Parathyroid adenoma (tissue), 2 donors: ENCODE measurements around the gene PRRG4.
"Not testable (repeated sequence)": the region's sequence is repeated elsewhere in the genome, so short reads cannot be mapped to it uniquely, and the experiment has no call there.

Experiments used
- H2AFZ ChIP-seq: fragments of 300-600 bp; sonication (generic); one replicate; pipeline ENCODE4 v1.7.0; 2017; ENCODE audit warnings: antibody characterized with exemption, mild to moderate bottlenecking
- H3K27ac ChIP-seq: fragments of 300-600 bp; sonication (generic); one replicate; pipeline ENCODE4 v1.7.0; 2017
- H3K27me3 ChIP-seq: fragments of 300-600 bp; sonication (generic); one replicate; pipeline ENCODE4 v1.7.0; 2017; ENCODE audit warnings: low read length; ENCODE audit not compliant: control insufficient read depth, insufficient read depth
- H3K36me3 ChIP-seq: fragments of 300-600 bp; sonication (generic); one replicate; pipeline ENCODE4 v1.7.0; 2017; ENCODE audit warnings: low read length; ENCODE audit not compliant: control insufficient read depth, insufficient read depth
- H3K4me1 ChIP-seq: fragments of 300-600 bp; sonication (generic); one replicate; pipeline ENCODE4 v1.7.0; 2017; ENCODE audit warnings: control low read depth
- H3K4me2 ChIP-seq: fragments of 300-600 bp; sonication (generic); one replicate; pipeline ENCODE4 v1.7.0; 2017; ENCODE audit warnings: low read length
- H3K4me3 ChIP-seq: fragments of 300-600 bp; sonication (generic); one replicate; pipeline ENCODE4 v1.7.0; 2017; ENCODE audit warnings: low read depth, low read length
- H3K79me2 ChIP-seq: fragments of 300-600 bp; sonication (generic); one replicate; pipeline ENCODE4 v1.7.0; 2017; ENCODE audit warnings: control low read depth
- H3K9ac ChIP-seq: fragments of 300-600 bp; sonication (generic); one replicate; pipeline ENCODE4 v1.7.0; 2017; ENCODE audit warnings: mild to moderate bottlenecking
- H3K9me3 ChIP-seq: fragments of 300-600 bp; sonication (generic); one replicate; pipeline ENCODE4 v1.7.0; 2017; ENCODE audit warnings: low read length; ENCODE audit not compliant: control insufficient read depth
- TF ChIP-seq, protein P1 (sequence below): fragments of 300-600 bp; sonication (generic); IDR thresholded peaks from one replicate; pipeline ENCODE4 v1.7.0; 2017; ENCODE audit warnings: antibody characterized with exemption, mild to moderate bottlenecking
- donor health status: primary hyperparathyroidism.

Gene PRRG4

DNA sequence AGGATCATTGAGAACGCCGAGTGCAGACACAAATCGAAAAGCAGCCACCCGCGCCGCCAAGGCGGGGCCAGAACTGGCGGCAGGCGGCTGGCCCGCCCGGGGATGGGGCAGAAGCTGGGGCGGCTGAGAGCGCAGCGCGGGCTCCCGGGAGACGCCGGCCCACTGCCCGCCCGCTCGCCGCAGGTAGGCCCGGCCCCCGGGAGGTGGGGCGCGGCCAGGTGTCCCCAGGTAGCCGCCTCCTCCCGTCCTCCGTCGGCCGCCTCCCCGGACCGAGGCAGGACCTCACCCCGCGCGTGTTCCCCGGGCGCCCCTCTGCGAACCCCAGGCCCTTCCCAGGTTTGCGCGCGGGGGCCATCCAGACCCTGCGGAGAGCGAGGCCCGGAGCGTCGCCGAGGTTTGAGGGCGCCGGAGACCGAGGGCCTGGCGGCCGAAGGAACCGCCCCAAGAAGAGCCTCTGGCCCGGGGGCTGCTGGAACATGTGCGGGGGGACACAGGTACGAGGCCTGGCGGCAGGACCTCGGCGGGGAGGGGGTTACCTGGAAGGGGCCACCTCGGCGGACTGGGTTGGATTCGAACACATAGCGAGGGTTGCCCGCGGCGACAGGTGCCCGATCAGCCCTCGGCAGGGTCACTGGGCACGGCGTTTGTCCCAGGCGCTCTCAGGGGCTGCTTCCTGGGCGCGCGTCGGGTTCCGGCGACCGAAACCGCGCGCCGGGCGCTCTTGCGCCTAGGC lies at the start of gene PRRG4:
TSS of gene PRRG4 (plus strand) at position 248 of the 733 bp plus-strand sequence. CDS start 603 bp downstream, outside the sequence.
- Histone ChIP-seq H3K4me3 (peak within 1 kb of the TSS; percentile 62), H3K4me2 (peak within 1 kb of the TSS; percentile 72), H3K4me1 (peaks cover 5% of the 10 kb centered on the region), H3K9ac (no peak within 1 kb of the TSS), H3K36me3 (no peaks in the 10 kb centered on the region), H3K27me3 (no peaks in the 10 kb centered on the region), H3K79me2 (no peaks in the 10 kb centered on the region), H2AFZ (peak within 1 kb of the TSS; percentile 72), H3K9me3 (no peaks in the 10 kb centered on the region), H3K27ac (no peak within 1 kb of the TSS)
- TF ChIP-seq, protein P1, sequence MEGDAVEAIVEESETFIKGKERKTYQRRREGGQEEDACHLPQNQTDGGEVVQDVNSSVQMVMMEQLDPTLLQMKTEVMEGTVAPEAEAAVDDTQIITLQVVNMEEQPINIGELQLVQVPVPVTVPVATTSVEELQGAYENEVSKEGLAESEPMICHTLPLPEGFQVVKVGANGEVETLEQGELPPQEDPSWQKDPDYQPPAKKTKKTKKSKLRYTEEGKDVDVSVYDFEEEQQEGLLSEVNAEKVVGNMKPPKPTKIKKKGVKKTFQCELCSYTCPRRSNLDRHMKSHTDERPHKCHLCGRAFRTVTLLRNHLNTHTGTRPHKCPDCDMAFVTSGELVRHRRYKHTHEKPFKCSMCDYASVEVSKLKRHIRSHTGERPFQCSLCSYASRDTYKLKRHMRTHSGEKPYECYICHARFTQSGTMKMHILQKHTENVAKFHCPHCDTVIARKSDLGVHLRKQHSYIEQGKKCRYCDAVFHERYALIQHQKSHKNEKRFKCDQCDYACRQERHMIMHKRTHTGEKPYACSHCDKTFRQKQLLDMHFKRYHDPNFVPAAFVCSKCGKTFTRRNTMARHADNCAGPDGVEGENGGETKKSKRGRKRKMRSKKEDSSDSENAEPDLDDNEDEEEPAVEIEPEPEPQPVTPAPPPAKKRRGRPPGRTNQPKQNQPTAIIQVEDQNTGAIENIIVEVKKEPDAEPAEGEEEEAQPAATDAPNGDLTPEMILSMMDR: no peak

DNA sequence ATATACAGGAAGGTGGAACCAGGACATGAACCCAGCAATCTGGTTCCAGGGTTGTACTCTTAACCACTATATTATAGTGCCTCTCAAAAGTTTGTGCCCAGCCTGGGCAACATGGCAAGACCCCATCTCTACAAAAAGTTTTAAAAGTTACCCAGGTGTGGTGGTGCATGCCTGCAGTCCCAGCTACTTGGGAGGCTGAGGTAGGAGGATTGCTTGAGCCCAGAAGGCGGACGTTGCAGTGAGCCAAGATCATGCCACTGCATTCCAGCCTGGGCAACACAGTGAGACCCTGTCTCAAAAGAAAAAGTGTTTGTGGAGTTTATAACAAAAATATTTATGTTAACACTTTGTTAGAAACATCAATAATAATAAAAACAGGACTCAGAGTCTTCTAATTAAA lies 48.9 kb upstream of the PRRG4 start:
- H3K9ac ChIP-seq, H3K36me3 ChIP-seq, H3K4me3 ChIP-seq, H3K4me1 ChIP-seq, H3K27ac ChIP-seq, H3K9me3 ChIP-seq, H2AFZ ChIP-seq, H3K4me2 ChIP-seq, H3K27me3 ChIP-seq, H3K79me2 ChIP-seq: not testable (repeated sequence)

DNA sequence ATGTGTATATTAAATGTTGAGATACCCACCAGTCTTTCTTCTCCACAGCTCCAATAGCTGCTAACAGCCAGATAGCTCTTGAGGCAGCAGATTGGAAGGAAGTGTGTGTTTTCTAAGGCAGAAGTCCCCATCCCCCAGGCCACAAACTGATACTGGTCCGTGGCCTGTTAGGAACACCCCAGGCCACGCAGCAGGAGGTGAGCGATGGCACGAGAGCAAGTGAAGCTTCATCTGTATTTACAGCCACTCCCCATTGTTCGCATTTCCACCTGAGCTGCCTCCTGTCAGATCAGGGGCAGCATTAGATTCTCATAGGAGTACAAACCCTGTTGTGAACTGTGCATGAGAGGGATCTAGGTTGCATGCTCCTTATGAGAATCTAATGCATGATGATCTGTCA lies 48.0 kb upstream of the PRRG4 start:
- Histone ChIP-seq H3K4me2 (no peak overlapping the region), H3K9ac (no peak overlapping the region), H3K9me3 (no peaks in the 10 kb centered on the region), H3K79me2 (no peaks in the 10 kb centered on the region), H3K27me3 (no peaks in the 10 kb centered on the region), H3K4me1 (no peaks in the 10 kb centered on the region), H2AFZ (no peak overlapping the region), H3K27ac (no peak overlapping the region), H3K4me3 (no peak overlapping the region), H3K36me3 (no peaks in the 10 kb centered on the region)
- TF ChIP-seq, protein P1: no peak

DNA sequence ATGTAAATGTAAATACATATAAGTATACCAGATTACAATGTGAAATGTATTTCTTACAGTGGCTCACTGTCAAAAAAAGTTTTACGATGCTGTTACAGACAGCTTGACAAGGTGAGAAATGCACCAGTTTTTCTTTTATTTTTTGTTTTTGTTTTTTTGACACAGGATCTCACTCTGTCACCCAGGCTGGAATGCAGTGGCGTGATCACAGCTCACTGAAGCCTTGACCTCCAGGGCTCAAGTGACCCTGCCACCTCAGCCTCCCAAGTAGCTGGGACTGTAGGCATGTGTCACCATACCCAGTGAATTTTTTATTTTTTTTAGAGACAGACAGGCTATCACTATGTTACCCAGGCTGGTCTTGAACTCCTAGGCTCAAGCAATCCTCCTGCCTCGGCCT lies 44.5 kb upstream of the PRRG4 start:
- TF ChIP-seq, protein P1: no peak
- Histone ChIP-seq H3K4me1 (no peaks in the 10 kb centered on the region), H3K9me3 (no peaks in the 10 kb centered on the region), H3K36me3 (no peaks in the 10 kb centered on the region), H3K4me3 (no peak overlapping the region), H3K27me3 (no peaks in the 10 kb centered on the region), H3K27ac (no peak overlapping the region), H3K9ac (no peak overlapping the region), H2AFZ (no peak overlapping the region), H3K79me2 (no peaks in the 10 kb centered on the region), H3K4me2 (no peak overlapping the region)

DNA sequence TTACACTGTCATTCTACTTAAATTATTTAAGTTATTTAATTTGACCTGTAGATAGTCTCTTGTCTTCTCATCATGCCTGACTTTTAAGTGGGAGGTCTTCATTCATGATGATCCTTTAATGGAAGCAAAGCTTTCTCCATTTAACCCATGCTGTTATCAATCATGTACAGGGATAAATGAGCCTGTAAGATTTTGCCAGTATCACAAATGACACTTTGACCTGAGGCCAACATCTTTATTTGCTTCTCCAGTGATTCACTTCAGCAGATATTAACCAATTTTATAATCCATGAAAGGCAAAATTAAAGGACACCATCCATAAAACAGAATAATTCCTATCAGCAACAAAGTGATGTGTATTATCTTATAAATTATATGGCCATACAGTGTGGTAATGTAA lies 42.9 kb upstream of the PRRG4 start:
- no peak overlapping the region for H3K4me3 ChIP-seq
- H2AFZ ChIP-seq: no peak overlapping the region
- no peak overlapping the region for H3K27ac ChIP-seq
- H3K9ac ChIP-seq: no peak overlapping the region
- TF ChIP-seq, protein P1: no peak
- no peaks in the 10 kb centered on the region for H3K27me3 ChIP-seq
- H3K4me1 ChIP-seq: no peaks in the 10 kb centered on the region
- H3K9me3 ChIP-seq: no peaks in the 10 kb centered on the region
- no peaks in the 10 kb centered on the region for H3K36me3 ChIP-seq
- no peaks in the 10 kb centered on the region for H3K79me2 ChIP-seq
- no peak overlapping the region for H3K4me2 ChIP-seq
